Stimulated activated naive CD8-positive, alpha-beta T cell treated with anti-CD3 and anti-CD28 coated beads, Interleukin-15, amount 100 ng/mL, for 72 hours (primary cell): ENCODE data around the gene RPS6KB1.
"Not testable (repeated sequence)": the region's sequence is repeated elsewhere in the genome, so short reads cannot be mapped to it uniquely, and the experiment has no call there.

Source experiments
- ATAC-seq: fragments of 150-1000 bp; cut with Tn5 transposase; 2 replicates; pipeline ENCODE4 v1.10.0; 2021; ENCODE audit warnings: mild to moderate bottlenecking, moderate library complexity
- DNase-seq, 2 donors: peaks; one replicate each; pipeline ENCODE4 v3.0.0; 2021 to 2022
- H3K27ac Mint-ChIP-seq, 2 donors: one replicate each; pipeline ENCODE4 v1.8.0; 2022; ENCODE audit warnings: mild to moderate bottlenecking in 2 of 2, mixed read lengths in 2 of 2, moderate library complexity in 2 of 2
- H3K27me3 Mint-ChIP-seq: one replicate; pipeline ENCODE4 v1.8.0; 2022; ENCODE audit warnings: mixed read lengths
- H3K4me1 Mint-ChIP-seq: one replicate; pipeline ENCODE4 v1.8.0; 2022; ENCODE audit warnings: mild to moderate bottlenecking, mixed read lengths
- H3K4me3 Mint-ChIP-seq, 2 donors: one replicate each; pipeline ENCODE4 v1.8.0; 2022; ENCODE audit warnings: mild to moderate bottlenecking in 2 of 2, mixed read lengths in 2 of 2, moderate library complexity in 1 of 2
- H3K9me3 Mint-ChIP-seq, 2 donors: one replicate each; pipeline ENCODE4 v1.8.0; 2022; ENCODE audit warnings: mixed read lengths in 2 of 2

Gene RPS6KB1

DNA sequence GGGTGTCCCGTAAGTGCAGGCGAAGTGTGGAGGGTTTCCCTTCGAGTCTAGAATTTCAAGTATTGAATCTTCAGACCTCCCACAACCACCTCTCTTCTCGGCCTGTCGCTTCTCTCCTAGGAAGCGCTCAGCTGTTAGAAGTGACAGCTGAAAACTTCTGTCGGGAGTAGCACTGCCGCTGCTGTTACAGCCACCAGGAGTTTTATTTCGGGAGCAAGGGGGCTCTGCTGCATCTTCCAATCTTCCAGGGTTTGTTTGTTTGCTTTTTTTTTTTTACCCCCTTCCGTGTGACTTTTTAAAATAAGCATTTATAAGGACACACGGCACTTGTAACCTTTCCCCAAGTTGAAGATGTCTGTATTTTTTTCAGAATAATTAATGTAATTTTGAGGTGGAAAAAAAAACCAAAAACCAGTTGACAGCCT lies 767 bp downstream of the RPS6KB1 start:
- H3K27ac Mint-ChIP-seq, result peak overlapping the region; percentile 100
- DNase-seq (no peak), ATAC-seq (no peak)
- H3K4me3 Mint-ChIP-seq, result peak overlapping the region; percentile 99 to 100
- H3K27me3 Mint-ChIP-seq, result no peaks in the 10 kb centered on the region
- H3K9me3 Mint-ChIP-seq, result no peaks in the 10 kb centered on the region
- H3K4me1 Mint-ChIP-seq, result peaks cover 51% of the 10 kb centered on the region

DNA sequence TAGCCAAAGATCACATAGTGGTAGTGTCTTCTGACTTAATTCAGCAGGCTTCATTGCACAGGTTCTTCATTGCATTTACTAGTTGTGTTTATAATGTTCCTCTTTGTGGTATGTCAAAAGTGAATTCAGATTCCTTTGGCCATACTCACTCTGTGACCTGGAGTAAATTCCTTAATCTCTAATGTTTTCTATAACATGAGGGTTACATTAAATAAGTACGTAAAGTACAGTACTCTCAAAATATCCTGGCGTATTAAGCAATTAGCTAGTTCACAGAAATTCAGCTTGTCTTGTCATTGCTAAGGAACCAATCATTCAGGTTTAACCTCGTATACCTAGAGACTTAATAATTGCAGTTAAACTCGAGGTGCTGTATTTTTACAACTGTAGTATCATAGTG lies 4.2 kb downstream of the RPS6KB1 start:
- Mint-ChIP-seq H3K27me3 (no peaks in the 10 kb centered on the region), H3K4me1 (peaks cover 38% of the 10 kb centered on the region), H3K27ac (no peak overlapping the region), H3K4me3 (no peak overlapping the region), H3K9me3 (no peaks in the 10 kb centered on the region)
- ATAC-seq, result no peak
- no peak for DNase-seq

DNA sequence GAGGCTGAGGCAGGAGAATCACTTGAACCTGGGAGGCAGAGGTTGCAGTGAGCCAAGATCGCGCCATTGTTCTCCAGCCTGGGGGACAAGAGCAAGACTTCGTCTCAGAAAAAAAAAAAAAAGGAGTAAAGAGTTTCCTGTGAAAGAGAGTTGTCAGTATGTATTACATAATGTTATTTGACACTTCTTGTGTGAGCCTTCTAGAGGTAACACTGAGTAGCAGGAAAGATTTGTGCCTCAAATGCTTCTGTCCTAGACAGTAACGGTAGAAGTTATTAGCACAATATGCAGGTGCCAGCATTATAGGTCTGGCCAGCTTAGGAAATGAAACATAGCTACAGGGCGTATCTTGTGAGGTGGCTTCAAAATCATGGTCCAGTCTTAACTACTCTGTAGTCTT lies 6.2 kb downstream of the RPS6KB1 start:
- H3K9me3 Mint-ChIP-seq, result no peaks in the 10 kb centered on the region
- peak overlapping the region in 1 of 2 donors; percentile 42 for H3K27ac Mint-ChIP-seq
- H3K27me3 Mint-ChIP-seq, result no peaks in the 10 kb centered on the region
- DNase-seq (no peak), ATAC-seq (no peak)
- peaks cover 43% of the 10 kb centered on the region for H3K4me1 Mint-ChIP-seq
- peak overlapping the region in 1 of 2 donors; percentile 24 for H3K4me3 Mint-ChIP-seq

DNA sequence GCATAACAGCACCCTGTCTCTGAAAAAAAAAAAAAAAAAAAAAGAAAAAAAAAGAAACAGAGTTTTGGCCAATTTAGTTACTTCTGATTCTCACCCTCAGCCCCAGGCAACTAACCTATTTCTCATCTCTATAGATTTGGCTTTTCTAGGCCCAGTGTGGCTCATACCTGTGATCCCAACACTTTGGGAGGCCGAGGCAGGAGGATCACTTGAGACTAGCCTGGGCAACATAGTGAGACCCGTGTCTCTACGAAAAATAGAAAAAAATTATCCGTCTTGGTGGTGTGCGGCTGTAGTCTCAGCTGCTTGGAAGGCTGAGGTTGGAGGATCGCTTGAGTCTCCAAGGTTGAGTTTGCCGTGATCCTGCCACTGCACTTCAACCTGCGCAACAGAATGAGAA lies 8.7 kb downstream of the RPS6KB1 start:
- ATAC-seq, result no peak
- Mint-ChIP-seq H3K9me3 (no peaks in the 10 kb centered on the region), H3K27ac (no peak overlapping the region)

DNA sequence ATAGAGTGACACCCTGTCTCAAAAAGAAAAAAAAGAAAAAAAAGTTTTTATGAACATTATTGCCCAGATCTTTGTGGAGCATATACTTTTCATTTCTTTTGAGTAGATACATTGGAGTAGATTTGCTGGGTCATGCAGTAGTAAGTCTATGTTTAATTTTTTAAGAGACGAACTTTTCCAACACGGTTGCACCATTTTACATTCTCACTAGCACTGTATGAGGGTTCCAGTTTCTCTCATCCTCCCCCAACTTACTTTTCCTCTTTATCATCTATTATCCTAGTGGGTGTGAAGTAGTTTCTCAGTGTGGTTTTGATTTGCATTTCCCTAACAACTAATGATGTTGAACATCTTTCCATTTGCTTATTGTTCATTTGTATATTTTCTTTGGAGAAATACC lies 10.5 kb downstream of the RPS6KB1 start:
- DNase-seq (no peak), ATAC-seq (no peak)
- no peaks in the 10 kb centered on the region for H3K9me3 Mint-ChIP-seq
- peak overlapping the region in 1 of 2 donors; percentile 78 for H3K27ac Mint-ChIP-seq
- no peaks in the 10 kb centered on the region for H3K27me3 Mint-ChIP-seq
- peak overlapping the region in 1 of 2 donors; percentile 27 for H3K4me3 Mint-ChIP-seq
- H3K4me1 Mint-ChIP-seq, result peaks cover 26% of the 10 kb centered on the region

More for the DNA sequence above, 8.7 kb downstream of the RPS6KB1 start:
- no peak for DNase-seq
- H3K4me3 Mint-ChIP-seq, result no peak overlapping the region
- H3K4me1 Mint-ChIP-seq, result peaks cover 28% of the 10 kb centered on the region
- no peaks in the 10 kb centered on the region for H3K27me3 Mint-ChIP-seq

DNA sequence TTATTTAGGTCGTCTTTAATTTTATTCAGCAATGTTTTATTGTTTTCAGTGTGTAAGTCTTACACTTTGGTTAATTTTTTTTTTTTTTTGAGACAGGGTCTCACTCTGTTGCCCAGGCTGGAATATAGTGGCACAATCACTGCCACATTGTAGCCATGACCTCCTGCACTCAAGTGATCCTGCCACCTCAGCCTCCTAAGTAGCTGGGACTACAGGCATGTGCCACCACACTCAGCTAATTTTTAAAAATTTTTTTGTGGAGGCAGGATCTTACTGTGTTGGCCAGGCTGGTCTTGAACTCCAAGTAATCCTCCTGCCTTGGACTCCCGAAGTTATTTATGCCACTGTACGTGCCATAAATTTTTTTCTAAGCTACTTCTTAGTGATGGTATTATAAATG lies 14.5 kb downstream of the RPS6KB1 start:
- ATAC-seq, result no peak
- no peak overlapping the region for H3K27ac Mint-ChIP-seq

DNA sequence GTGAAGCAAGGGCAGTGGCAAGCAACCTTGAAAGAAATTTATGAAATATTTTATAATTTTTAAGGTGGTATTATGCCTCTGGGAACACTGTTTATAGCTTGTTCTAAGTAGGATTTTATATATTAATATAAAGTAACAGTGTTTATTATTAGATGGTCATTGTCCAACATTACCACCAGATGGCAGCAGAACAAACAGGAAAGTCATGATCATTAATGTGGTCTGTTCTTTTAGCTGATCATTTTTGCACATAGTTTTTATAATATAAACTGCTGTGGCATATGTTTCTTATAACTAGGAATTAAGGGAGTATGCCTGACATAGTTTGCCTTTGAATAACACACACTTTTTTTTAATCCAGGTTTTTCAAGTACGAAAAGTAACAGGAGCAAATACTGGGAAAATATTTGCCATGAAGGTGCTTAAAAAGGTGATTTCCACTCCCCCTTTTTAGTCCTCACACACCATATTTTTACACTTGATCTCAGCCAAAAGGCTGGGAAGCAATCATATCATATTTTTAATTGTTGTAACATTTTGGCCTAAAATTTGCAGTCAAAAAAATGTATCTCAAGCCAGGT lies 21.4 kb downstream of the RPS6KB1 start:
- ATAC-seq (peak; percentile 54), DNase-seq (no peak)
- Mint-ChIP-seq H3K4me1 (no peaks in the 10 kb centered on the region), H3K4me3 (no peak overlapping the region), H3K27ac (no peak overlapping the region), H3K27me3 (no peaks in the 10 kb centered on the region), H3K9me3 (no peaks in the 10 kb centered on the region)

More for the DNA sequence above, 14.5 kb downstream of the RPS6KB1 start:
- Mint-ChIP-seq H3K27me3 (no peaks in the 10 kb centered on the region), H3K4me3 (no peak overlapping the region), H3K9me3 (no peaks in the 10 kb centered on the region), H3K4me1 (peaks cover 20% of the 10 kb centered on the region)
- no peak for DNase-seq

DNA sequence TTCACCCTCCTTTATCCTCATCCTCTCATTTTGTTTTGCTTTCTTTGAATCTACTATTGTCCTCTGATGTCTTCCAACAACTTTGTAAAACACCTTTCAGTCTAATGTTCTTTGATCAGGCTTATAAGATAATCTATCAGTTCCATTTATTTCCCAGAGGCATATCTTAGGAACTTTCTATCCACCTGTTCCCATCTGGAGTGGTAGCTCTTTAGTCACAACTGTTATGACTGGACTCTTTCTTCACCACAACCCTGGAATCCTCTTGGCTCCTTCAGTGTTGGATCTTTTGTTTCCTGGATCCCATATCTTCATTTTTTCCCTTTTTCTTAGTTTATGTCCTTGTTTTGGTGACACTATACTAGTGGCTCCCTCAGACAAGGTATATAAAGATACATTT lies 23.5 kb downstream of the RPS6KB1 start:
- ATAC-seq (no peak), DNase-seq (no peak)
- Mint-ChIP-seq H3K9me3 (no peaks in the 10 kb centered on the region), H3K27ac (no peak overlapping the region), H3K4me1 (no peaks in the 10 kb centered on the region), H3K4me3 (no peak overlapping the region), H3K27me3 (no peaks in the 10 kb centered on the region)

DNA sequence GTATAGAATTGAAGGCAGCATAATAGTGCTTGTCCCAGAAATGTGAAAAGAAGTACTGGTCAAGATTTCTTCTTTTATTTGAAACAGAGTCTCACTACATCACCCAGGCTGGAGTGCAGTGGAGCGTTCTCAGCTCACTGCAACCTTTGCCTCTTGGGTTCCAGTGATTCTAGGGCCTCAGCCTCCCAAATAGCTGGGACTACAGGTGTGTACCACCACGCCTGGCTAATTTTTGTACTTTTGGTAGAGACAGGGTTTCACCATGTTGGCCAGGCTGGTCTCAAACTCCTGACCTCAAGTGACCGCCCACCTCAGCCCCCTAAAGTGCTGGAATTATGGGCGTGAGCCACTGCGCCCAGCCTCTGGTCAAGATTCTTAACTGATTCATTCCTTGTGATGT lies 27.7 kb downstream of the RPS6KB1 start:
- ATAC-seq, H3K27me3 Mint-ChIP-seq, H3K4me3 Mint-ChIP-seq, DNase-seq, H3K9me3 Mint-ChIP-seq, H3K4me1 Mint-ChIP-seq, H3K27ac Mint-ChIP-seq: not testable (repeated sequence)

DNA sequence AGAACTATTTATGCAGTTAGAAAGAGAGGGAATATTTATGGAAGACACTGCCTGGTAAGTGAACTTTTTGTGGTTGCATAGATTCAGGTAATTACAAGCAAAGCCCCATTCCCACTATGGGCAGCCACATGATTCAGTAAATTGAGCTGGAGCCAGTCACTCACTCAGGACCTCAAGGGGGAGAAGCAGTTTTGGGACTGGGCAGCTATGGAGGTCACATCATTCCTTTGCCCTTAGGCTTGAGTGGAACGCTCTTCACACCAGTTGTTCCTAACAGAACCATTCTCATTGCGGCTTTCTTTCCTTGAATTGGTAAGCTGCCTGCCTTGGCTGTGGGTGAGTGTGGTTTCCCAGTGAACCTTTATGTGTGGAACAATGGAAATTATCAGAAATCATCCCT lies 37.2 kb downstream of the RPS6KB1 start:
- DNase-seq, H3K9me3 Mint-ChIP-seq, ATAC-seq, H3K4me3 Mint-ChIP-seq, H3K27me3 Mint-ChIP-seq, H3K4me1 Mint-ChIP-seq: not testable (repeated sequence)
- peak overlapping the region in 1 of 2 donors; percentile 34 for H3K27ac Mint-ChIP-seq

DNA sequence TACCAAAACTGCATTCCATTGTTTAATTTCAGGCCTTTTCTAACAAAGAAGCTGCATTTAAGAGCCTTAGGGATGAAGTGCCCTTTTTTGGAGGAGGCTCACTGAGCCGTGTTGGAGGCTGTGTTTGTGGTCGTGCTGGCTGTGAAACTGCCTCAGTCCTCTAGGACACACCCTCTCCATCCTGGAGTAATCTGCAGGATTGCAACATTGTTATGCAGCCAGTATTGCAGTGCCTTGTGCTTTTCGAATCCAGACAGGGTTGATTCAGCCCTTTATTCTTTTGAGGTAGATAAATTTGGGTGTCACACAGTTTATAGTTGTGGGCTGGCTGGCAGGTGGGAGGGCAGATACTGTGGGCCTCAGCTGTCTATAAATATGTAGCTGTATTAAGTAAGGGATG lies 37.8 kb downstream of the RPS6KB1 start:
- ATAC-seq, H3K9me3 Mint-ChIP-seq, H3K27ac Mint-ChIP-seq, H3K27me3 Mint-ChIP-seq, H3K4me1 Mint-ChIP-seq, H3K4me3 Mint-ChIP-seq, DNase-seq: not testable (repeated sequence)

DNA sequence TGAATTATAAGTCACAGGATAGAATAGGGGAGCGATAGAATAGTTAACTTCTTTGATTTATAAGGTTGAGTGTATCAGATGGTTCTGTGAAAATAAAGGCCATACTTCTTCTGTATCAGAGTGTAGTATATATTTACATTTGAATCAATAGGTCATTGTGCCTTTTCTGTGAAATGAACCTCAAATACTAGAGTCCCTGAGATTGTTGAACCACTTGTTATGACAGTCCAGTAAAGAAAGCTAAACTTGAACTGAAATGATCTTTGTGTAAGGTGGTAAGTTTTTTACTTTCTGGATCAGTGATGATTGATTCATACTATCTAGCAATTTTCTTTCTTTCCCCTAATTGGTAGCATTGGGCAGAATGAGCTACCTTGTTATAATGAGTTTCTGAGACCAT lies 40.4 kb downstream of the RPS6KB1 start:
- H3K27me3 Mint-ChIP-seq, ATAC-seq, H3K27ac Mint-ChIP-seq, H3K4me1 Mint-ChIP-seq, H3K9me3 Mint-ChIP-seq, H3K4me3 Mint-ChIP-seq, DNase-seq: not testable (repeated sequence)

DNA sequence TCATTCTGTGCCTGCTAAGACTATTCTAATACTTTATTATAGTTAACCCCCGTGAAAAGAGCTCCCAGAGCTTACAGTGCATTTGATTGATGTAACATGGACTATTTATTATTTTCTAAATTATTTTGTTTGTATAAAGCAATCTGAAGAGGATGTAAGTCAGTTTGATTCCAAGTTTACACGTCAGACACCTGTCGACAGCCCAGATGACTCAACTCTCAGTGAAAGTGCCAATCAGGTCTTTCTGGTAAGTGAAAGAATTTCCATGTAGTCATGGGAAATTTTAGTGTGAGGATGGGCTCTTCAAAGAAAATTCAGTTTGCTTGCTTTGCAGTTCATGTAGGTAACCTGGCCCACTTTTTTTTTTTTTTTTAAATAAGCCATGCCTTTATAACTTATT lies 47.8 kb downstream of the RPS6KB1 start:
- peaks cover 42% of the 10 kb centered on the region for H3K4me1 Mint-ChIP-seq
- peak overlapping the region; percentile 78 to 94 for H3K27ac Mint-ChIP-seq
- not testable (repeated sequence) for H3K27me3 Mint-ChIP-seq, H3K9me3 Mint-ChIP-seq, ATAC-seq
- DNase-seq, result peak; percentile 15 to 50
- H3K4me3 Mint-ChIP-seq, result peak overlapping the region in 1 of 2 donors; percentile 39

DNA sequence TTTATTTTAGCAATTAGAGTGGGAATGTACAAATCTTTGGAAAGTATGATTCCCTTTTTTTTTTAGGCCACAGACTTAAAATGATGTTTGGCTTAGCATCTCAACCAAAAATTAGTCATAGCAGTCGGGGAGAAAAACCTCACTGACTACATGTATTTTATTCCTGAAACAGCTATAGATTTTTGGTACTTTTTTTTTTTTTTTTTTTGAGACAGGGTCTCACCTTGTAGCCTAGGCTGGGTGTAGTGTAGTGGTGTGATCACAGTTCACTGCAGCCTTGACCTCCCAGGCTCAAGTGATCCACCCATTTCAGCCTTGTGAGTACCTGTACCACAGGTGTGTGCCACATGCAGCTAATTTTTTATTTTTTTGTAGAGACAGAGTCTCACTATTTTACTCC lies 48.2 kb downstream of the RPS6KB1 start:
- ATAC-seq, result no peak
- peaks cover 46% of the 10 kb centered on the region for H3K4me1 Mint-ChIP-seq
- peak overlapping the region; percentile 13 to 39 for H3K4me3 Mint-ChIP-seq

DNA sequence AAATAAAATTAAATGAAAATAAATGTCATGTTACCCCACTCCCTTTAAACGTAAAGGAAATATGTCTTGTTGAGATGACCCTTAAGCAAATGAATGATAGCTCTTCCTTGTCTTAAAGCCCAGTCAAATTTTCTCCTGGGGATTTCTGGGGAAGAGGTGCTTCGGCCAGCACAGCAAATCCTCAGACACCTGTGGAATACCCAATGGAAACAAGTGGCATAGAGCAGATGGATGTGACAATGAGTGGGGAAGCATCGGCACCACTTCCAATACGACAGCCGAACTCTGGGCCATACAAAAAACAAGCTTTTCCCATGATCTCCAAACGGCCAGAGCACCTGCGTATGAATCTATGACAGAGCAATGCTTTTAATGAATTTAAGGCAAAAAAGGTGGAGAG lies 53.5 kb downstream of the RPS6KB1 start:
- peak overlapping the region in 1 of 2 donors; percentile 58 for H3K27ac Mint-ChIP-seq
- not testable (repeated sequence) for H3K4me3 Mint-ChIP-seq, ATAC-seq, H3K9me3 Mint-ChIP-seq, H3K27me3 Mint-ChIP-seq, DNase-seq
- H3K4me1 Mint-ChIP-seq, result peaks cover 29% of the 10 kb centered on the region

More for the DNA sequence above, 48.2 kb downstream of the RPS6KB1 start:
- no peak for DNase-seq
- H3K9me3 Mint-ChIP-seq, result no peaks in the 10 kb centered on the region
- H3K27me3 Mint-ChIP-seq, result no peaks in the 10 kb centered on the region
- H3K27ac Mint-ChIP-seq, result peak overlapping the region; percentile 78 to 94

DNA sequence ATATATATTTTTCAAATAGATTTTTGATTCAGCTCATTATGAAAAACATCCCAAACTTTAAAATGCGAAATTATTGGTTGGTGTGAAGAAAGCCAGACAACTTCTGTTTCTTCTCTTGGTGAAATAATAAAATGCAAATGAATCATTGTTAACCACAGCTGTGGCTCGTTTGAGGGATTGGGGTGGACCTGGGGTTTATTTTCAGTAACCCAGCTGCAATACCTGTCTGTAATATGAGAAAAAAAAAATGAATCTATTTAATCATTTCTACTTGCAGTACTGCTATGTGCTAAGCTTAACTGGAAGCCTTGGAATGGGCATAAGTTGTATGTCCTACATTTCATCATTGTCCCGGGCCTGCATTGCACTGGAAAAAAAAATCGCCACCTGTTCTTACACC lies 54.4 kb downstream of the RPS6KB1 start:
- H3K9me3 Mint-ChIP-seq, H3K27me3 Mint-ChIP-seq: not testable (repeated sequence)
- peak; percentile 89 for ATAC-seq
- H3K27ac Mint-ChIP-seq, result peak overlapping the region; percentile 29 to 68
- H3K4me1 Mint-ChIP-seq, result peaks cover 23% of the 10 kb centered on the region
- peak overlapping the region in 1 of 2 donors; percentile 7 for H3K4me3 Mint-ChIP-seq
- DNase-seq, result peak; percentile 12 to 46

DNA sequence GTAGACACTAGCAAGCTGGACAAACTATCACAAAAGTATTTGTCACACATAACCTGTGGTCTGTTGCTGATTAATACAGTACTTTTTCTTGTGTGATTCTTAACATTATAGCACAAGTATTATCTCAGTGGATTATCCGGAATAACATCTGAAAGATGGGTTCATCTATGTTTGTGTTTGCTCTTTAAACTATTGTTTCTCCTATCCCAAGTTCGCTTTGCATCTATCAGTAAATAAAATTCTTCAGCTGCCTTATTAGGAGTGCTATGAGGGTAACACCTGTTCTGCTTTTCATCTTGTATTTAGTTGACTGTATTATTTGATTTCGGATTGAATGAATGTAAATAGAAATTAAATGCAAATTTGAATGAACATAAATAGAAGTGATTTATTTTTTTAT lies 57.1 kb downstream of the RPS6KB1 start:
- H3K4me3 Mint-ChIP-seq, result no peak overlapping the region
- H3K9me3 Mint-ChIP-seq, result no peaks in the 10 kb centered on the region
- no peaks in the 10 kb centered on the region for H3K27me3 Mint-ChIP-seq
- DNase-seq, result no peak
- no peak for ATAC-seq
- H3K4me1 Mint-ChIP-seq, result peaks cover 20% of the 10 kb centered on the region
- no peak overlapping the region for H3K27ac Mint-ChIP-seq
